ENCODE results near the gene RBFOX1. TPM values are rescaled to one million over a fixed set of nuclear protein-coding genes. Genes with fewer than 3 reads are reported as not detected.
A peak's percentile ranks its signal among the peaks of the same experiment; 100 is the strongest.

The RBFOX1 gene
- polyA plus RNA-seq, 10 donors, result 31.6 to 66.5 (median 50.7) TPM

DNA sequence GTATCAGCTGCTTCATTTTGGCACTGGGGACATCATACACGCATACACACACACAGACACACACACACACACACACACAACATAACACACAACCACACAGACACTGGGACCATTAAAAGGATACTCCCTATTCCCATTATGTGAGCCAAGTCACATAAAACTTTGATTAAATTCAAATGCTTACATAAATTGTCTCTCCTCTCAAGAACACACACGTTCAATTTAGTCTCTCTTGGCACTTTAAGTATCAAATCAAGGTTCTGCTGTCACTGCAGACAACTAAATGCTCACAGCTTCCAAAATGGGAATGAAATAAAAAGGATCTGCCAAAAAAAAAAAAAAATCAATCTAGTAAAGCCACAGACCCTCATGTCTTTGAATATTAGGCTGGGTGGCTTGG, 184.9 kb downstream of the RBFOX1 start:
- DNase-seq, result peak; percentile 1 to 48 (median 9)

DNA sequence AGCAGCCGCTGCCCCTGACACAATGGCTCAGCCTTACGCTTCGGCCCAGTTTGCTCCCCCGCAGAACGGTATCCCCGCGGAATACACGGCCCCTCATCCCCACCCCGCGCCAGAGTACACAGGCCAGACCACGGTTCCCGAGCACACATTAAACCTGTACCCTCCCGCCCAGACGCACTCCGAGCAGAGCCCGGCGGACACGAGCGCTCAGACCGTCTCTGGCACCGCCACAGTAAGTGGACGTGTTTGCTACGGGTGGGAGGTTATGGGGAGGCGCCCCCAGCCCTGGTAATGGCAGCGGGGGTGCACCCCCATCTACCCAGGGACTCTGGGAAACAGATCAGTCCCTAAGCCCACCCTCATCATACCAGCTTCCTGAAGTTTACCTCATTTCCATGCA, 185.5 kb downstream of the RBFOX1 start:
- DNase-seq, result no peak

DNA sequence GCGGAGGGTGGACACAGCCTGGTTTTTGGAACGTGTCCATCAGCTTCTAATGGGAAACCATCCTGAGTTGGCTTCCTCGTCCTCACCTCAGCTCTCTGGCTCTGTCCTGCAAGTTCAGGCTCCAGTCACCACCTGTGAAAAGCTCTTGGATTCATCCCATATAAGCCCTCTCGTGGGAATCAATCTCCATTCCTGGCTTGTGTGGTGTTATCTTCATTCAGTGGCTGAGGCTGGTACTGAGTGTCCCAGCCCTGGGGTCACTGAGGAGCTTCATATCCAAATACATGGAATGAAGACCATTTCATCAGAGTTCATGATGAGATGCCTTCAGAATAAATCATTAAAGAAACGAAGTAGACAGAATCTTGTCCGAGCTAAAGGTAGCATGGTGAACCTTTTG, 189.2 kb downstream of the RBFOX1 start:
- DNase-seq, result no peak

DNA sequence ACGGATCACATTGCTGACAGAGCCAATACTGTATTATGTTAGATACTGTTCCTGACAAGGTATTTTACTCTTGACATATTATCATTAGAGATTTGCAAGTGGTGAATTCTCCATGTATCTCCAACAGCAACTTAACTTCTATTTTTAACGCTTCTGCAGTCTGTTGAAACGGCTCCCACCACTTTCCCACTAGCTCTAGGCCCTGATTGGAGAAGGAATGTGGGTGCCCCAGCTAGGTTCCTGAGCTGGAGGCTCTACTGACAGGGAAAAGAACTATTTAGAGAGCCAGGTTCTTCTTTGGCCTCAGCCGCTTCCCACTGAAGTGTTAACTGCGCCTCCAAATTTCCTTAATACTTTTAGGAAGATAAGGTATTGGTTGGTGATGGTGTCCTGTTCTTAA, 191.8 kb downstream of the RBFOX1 start:
- no peak for DNase-seq

DNA sequence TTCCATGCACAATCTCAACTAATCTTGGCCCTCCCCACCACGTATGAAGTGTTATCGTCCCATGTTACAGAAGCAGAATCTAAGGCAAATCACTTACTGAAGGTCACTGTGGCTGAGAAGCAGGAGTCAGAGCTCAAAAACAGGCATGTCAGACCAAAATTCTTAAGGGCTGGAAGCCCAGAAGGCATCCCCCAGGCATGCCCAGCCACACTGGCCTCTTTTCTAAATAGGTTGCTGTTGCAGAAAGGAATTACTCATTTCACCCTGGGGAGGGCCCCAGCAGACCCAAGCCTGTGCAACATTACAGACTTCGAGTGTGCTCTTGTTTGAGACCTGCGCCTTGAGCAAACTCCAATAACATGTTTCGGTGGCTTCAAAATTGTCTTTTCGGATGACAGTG, 194.1 kb downstream of the RBFOX1 start:
- no peak for DNase-seq

DNA sequence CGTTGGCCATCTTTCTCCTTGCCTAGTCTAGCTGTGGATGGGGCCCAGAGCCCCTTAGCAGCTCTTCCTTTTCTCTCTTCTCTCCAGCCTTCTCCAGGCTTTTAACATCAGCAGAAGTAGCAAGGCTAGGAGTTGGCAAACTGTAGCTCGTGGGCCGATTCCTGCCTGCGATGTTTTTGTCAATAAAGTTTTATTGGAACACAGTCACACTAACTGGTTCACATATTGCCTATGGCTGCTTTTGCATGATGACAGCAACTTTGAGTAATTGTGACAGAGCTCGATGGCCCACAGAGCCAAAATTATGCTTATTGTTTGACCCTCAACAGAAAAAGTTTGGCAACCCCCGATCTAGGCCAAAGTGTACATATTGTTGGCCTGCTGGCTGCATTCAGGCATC, 199.9 kb downstream of the RBFOX1 start:
- DNase-seq, result no peak

DNA sequence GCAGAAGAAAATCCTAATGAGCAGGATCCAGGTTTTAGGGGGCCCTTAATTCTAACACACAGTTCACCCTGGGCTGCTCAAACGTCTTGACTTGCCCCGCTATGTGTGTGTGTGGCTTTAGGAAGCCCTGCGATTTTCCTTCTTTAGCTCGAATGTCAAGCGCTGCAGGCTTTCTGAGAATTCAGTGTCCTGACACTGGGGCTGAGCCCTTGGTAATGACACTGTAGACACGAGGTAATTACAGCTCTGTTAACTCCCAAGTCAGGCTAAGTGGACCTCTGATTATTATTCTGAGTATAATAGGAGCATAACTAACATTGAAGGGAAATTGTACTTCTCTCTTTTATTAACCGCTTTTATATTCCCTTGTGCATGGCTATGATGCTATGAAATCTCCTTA, 202.1 kb downstream of the RBFOX1 start:
- no peak for DNase-seq

DNA sequence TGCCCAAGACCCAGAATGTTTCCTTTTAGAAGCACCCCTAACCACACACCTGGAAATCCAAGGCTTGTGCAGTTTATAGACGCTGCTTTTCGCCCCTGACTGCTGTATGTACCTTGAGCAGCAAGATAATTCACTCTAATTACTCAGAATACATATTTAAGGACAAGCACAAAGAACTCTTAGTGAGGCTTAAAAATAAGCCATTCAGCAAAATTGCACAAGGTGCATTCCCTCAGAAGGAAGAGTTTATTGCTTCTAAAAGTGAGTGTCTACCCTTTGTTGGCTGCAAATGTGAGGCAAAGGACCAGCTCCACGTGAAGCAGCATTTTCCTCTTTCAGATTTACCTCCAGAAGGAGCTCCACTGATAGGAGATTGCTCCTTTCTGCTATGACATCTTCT, 208.4 kb downstream of the RBFOX1 start:
- no peak for DNase-seq

DNA sequence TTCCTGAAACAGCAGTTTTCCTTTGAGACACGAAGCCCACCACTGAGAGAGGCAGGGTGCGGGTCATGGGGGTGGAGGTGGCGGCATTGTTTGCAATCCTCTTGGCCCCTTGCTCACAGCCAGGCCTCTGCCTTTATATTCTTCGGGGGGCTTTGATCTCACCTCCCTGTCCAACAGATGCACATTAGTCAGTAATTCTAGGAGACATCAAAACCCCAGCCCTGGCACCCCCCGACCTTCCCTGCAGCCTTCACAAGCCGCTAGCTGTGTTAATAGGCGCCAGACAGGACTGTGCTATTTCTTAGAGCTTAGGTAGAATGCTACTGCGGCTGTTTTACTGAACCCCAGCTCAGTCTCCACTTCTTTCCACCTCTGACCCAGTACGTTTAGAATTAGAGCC, 212.6 kb downstream of the RBFOX1 start:
- DNase-seq, result no peak

DNA sequence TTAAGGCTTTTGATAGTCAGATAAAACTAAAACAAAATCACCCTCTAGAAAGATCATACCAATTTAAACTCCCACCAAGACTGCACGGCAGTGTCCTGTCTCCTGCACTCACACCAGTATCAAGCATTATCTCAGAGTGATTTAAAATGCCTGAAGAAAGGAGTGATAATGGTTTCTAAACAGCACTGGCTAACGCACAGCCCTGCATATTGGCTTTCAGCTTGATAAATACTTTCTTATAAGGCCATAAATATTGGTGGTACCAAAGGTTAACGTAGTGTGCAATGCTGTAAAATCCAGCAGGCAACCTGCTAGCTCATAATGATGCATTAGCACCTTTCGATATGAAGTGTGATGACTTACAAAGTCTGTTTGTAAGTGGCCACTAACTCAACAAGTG, 214.3 kb downstream of the RBFOX1 start:
- DNase-seq, result no peak

DNA sequence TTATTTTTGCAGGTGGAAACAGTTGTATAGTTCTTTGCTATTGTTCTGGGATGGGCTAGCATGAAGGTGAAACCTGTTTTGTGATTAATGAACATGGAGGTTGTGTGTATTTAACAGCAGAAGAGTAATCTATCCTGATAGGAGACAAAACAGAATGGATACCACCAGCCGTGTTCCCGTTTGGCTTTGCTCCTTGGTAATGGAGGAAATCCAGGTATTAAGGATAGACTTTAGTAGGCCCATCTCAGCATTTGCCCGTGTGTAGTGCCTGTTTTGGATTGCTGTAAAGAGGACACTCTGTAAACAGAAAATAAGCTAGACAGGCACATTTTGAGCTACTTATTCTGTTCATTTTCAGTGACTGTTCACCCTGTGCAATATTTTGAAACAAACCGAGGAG, 215.1 kb downstream of the RBFOX1 start:
- DNase-seq, result no peak

DNA sequence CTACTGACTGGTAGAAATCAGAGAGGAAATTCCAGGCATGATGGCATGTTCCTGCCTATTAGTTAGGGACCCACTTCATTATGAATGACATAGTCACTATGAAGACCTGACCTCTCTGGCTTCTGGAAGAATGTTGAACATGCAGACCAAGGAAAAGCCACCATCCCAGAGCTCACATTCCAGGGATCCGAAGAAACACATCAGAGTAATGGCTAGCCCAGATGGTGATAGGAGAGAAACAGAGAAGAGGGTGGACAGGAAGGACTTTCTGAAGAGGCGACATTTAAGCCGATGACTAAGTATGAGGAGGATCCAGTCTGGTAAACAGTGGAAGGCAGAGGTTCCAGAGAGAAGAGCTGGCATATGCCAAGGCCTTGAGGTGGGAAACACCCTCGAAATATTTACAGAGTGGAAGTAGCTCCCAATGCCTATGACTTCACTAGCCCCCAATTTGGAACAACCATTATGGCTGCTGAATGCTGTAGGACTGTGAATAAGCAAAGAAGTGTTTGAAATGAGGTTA, 216.2 kb downstream of the RBFOX1 start:
- no peak for DNase-seq

DNA sequence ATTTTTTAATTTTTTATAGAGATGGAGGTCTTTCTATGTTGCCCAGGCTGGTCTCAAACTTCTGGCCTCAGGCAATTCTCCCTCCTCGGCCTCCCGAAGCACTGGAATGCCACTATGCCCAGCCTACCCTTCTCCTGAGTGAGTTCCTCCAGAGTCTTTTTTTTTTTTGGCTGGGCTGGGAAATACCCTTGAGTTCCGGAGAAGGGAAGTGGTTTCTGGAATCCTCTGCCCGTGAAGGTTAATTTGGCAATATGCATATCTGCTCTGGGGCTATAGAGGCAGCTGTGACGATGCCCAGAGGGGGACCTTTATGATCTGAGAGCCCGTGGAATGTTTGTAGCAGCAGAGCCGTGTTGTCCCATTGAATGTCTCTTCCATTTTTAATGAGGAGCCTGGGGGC, 217.5 kb downstream of the RBFOX1 start:
- no peak for DNase-seq

DNA sequence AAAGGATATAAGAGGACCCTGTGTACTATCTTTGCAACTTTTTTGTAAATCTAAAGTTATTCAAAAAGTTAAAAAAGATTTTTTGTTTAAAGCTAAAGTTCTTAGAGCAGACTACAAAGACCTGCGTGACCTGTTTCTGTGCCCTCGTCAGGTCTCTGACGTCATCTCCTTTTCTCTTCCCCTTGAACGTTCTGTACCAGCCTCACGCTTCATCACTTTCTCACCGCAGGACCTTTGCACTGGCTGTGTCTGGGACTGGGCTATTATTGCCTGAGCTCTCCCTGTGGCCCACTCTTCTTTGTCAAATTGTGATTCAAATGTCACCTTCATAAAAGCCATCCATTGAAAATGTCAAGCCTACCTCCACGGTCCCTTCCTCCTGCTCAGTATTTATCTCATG, 222.8 kb downstream of the RBFOX1 start:
- DNase-seq, result no peak

DNA sequence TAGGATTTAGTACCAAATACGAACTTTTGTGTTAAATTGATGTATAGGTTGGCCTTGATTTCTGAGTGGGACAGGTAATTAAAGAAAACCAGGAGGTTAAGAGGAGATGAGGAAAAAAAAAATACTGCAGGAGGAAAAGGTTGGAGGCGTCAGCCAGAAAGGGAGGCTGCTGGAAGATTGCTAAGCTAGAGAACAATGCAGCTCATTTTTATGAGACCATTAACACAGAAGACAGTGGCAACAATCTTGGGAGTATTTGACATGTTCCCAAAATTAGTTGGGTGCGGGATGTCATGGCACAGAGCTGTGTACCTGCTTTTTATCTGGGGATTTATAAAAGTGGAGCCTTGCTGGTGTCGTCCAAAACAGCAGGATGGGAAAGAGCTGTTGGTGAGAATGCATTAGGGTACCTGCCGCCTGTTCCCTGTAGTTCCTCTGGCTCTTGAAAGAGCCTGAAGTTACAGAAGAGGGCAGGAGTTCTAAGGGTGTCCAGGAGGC, 229.3 kb downstream of the RBFOX1 start:
- DNase-seq, result no peak

DNA sequence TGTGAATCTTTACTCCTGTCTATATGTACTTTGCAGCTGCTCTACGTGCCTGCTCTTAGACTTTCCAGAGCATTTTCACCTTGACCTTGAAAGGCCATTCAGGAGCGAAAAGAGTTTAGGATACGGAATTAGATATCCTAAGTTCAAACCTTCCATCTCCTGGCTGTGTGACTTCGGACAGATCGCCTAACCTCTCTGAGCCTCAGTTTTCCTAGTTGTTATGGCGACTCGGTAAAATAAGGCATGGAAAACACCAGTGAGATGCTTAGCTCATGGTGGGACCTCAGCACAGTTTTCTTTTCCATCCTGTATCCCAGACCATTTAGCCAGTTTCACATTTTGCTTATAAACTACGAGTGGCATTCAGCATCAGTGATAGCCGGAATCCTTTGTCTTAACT, 233.7 kb downstream of the RBFOX1 start:
- no peak for DNase-seq

DNA sequence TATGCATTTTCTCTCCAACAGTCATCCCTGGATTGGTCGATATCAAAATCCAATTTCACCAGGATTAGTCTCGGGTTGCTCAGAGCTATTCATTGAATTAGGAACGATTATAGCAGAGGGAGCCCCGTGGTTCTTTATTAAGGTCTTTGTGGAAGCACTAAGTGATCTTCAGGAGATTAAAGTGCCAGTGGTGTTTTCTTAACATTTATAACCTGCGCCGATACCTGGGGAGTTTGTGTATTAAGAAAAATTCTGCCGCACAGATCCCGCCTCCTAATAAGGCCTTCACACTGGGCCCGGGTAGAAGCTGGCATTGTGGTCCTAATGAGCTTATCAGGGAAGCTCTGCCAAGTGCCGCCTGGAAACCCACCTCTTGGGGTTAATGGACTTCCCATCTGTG, 238.7 kb downstream of the RBFOX1 start:
- no peak for DNase-seq

DNA sequence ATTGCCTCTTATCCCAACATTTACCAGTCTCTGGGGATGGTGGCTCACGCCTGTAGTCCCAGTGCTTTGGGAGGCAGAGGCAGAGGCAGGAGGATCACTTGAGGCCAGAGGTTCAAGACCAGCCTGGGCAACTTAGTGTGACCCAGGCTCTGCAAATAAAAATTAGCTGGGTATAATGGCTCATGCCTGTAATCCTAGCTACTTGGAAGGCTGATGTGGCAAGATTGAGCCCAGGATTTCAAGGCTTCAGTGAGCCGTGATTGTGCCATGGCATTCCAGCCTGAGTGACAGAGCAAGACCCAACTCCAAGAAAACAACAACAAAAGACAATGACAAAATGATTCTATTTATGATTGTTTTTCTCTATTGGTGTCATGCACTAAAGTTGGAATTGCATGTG, 244.9 kb downstream of the RBFOX1 start:
- no peak for DNase-seq

DNA sequence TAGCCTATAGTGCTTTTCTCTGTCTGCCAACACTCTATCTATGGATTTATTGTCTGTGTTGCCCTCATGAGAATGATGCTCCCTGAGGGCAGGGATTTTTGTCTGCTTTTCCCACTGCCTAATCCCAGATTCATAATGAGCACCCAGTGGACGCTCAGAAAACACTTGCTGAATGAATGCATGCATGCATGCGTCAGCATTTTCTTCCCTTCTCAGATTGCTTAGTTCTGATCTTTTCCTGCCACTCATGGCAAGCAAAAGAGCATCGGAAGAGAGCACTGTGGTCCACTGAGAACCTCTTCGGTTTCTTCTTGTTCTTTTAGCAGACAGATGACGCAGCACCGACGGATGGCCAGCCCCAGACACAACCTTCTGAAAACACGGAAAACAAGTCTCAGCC, 246.8 kb downstream of the RBFOX1 start:
- DNase-seq, result no peak

DNA sequence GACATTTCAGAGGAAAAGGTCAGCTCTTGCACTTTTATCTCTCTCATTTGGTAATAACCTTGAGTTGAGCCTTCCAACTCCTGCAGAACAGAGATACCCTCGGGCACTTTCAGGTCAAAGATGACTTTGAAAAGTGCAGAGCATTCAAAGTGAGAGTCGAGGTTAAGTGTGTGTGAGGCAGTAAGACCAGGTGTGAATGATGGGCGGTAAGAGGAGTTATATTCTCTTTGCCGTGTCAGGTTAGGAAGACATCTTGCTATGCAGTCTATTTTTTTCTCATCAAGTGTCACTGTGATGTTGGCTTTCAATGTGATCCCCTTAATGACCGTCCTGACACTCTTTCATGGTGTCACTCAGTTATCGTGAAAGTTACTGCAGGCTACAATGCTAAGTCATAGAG, 248.5 kb downstream of the RBFOX1 start:
- DNase-seq, result no peak

DNA sequence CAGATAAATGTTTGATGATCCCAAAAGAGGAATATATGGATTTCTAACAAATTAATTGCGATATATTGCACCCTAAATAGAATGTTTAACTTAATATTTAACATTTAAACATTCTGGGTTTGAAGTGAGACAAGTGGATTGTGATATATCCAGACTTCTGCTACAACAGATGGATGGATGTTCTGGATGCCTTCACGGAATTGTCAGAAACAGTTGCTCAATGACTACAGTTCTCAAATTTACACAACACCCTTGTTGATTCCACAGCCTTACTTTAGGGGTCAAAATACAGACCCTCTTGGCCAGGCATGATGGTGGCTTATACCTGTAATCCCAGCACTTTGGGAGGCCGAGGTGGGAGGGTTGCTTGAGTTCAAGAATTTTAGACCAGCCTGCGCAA, 250.8 kb downstream of the RBFOX1 start:
- no peak for DNase-seq

DNA sequence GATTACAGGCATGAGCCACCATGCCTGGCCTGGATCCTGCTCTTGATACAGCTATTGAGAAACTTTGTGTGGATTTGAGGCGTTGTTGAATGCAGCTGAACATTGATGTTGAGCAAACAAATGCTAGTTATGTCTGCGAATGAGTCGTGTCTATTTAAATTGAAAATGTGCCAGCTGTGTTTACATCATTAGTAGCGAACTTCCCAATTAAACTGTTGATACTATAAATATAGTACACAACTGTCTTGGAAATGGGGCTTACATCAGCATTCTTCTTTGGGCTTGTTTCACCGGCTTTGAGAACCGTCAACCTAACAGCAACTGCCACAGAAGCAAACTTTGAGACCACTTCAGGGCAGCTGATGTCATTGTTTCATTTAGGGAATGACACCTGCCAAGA, 251.9 kb downstream of the RBFOX1 start:
- DNase-seq, result no peak

DNA sequence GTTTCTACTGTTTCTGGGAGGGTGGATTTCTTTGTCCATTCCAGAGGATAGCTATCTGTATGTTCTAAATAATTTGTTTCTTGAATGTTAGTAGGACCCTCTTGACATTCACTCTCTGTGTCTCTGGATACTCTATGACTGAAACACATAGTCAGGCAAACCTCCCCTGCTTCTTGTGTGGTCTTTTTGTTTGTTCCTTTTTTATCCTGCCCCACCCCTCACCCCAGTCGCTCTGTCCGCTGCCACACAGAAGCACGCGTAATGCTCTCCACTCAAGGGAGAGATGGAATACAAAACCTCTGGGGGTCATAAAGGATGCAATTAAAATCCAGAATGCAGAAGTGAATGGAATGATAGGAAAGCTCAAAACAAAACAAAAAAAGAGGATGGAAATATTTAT, 253.1 kb downstream of the RBFOX1 start:
- no peak for DNase-seq

DNA sequence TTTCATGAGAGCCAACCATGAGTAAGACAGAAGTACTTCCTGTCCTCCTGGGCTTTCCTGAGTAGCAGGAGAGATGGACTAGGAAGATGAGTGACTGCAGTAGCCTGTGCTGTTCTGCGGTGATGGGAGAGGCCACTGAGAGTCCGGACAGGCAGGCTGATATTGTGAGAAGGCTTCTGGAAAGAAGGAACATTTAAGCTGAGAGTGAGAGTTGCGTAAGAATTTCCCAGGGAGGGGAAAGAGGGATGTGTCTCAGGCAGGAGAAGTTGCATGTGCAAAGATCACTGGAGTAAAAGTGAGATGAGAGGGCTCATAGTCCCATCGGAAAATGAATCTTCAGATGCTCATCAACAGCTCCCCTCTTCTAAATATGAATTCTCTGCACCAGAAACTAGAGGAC, 258.3 kb downstream of the RBFOX1 start:
- no peak for DNase-seq

DNA sequence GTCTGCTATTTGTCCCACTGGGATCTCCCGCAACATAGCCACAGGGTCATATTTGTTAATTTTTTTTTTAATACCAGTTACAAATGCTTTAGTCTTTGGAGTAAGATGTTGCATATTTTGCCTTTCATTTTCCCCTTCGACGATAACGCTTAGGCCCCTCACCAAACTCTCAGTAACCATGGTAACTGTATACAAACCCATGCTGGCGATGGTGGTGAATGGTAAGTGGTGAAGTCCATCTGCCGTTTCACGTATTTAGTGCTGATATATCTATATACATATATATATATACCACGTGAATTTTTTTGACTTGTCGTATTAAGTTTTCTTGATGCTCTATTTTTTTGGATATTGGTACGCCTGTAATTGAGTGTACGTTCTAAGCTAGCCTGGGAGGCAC, 263.7 kb downstream of the RBFOX1 start:
- no peak for DNase-seq
